HepG2 (cell line): Measurements from ENCODE around the gene AMOTL1. TPM values are rescaled to one million over a fixed set of nuclear protein-coding genes. Genes with fewer than 3 reads are reported as not detected.

Source experiments
- ATAC-seq: fragments of 200-7000 bp; cut with Tn5 transposase; 3 replicates; pipeline ENCODE4 v1.9.1; 2020; ENCODE audit warnings: mild to moderate bottlenecking, moderate library complexity
- BruUV-seq: library from RNA; stranded (reverse); fragments of 400-500 nt; replicated peaks from 2 replicates; lab custom pipeline; 2021; lab: Mats Ljungman, UMichigan
- CTCF ChIA-PET: fragments of 300-600 bp; formaldehyde crosslinking; extraction: SDS; loops from one replicate; lab custom pipeline; 2021; ENCODE audit warnings: low total read pairs, inconsistent platforms, low intra/inter-chr PET ratio; lab: Yijun Ruan, JAX
- POLR2A ChIA-PET: fragments of 350-600 bp; sonication (Branson Sonifier 250); formaldehyde crosslinking; loops from one replicate; lab custom pipeline; 2020; ENCODE audit warnings: antibody characterized with exemption, inconsistent platforms; lab: Yijun Ruan, JAX
- DNase-seq: peaks from one replicate; pipeline ENCODE4 v3.0.0-alpha.2; 2015; ENCODE audit warnings: low spot score
- FAIRE-seq: peaks from 3 replicates; lab custom pipeline; 2011; peaks lifted over from hg19 to GRCh38; lab: Jason Lieb, UNC
- H2AFZ ChIP-seq: one replicate; pipeline ENCODE4 v1.6.1; 2011; ENCODE audit warnings: low read length, inconsistent platforms
- H3K27ac ChIP-seq: fragments of 300-600 bp; 3 replicates; pipeline ENCODE4 v1.8.0; 2011; ENCODE audit warnings: mixed run types, mild to moderate bottlenecking, mixed read lengths, low read length, inconsistent platforms; ENCODE audit not compliant: insufficient read depth; ENCODE audit errors: extremely low read length
- H3K27me3 ChIP-seq, 2 experiments: fragments of 200-600 bp in 1 of 2; 2 replicates in 1 of 2; 3 replicates in 1 of 2; pipeline versions ENCODE4 v1.6.0 to v1.8.0; 2011; ENCODE audit warnings: low read length in 2 of 2, mild to moderate bottlenecking in 2 of 2, moderate library complexity in 2 of 2, inconsistent platforms in 1 of 2; ENCODE audit not compliant: insufficient read depth in 2 of 2, control insufficient read depth in 1 of 2
- H3K36me3 ChIP-seq, 2 experiments: fragments of 200-600 bp in 1 of 2; replicated peaks in 1 of 2; 2 replicates in 1 of 2; 3 replicates in 1 of 2; pipeline versions ENCODE4 v1.5.1 to v1.8.0; 2011; ENCODE audit warnings: low read length in 2 of 2, inconsistent platforms in 1 of 2; ENCODE audit not compliant: insufficient read depth in 2 of 2, control insufficient read depth in 1 of 2
- H3K4me1 ChIP-seq: 2 replicates; pipeline ENCODE4 v1.5.1; 2012; ENCODE audit warnings: low read length, inconsistent platforms; ENCODE audit not compliant: insufficient read depth
- H3K4me2 ChIP-seq: 2 replicates; pipeline ENCODE4 v1.6.0; 2011; ENCODE audit warnings: low read depth, low read length, inconsistent platforms
- H3K4me3 ChIP-seq, 3 experiments: fragments of 200-600 bp in 1 of 3; sonication (generic), shearing (Covaris generic) in 1 of 3; replicated peaks in 1 of 3; 2 replicates each; pipeline ENCODE4 v1.5.1; 2011 to 2016; ENCODE audit warnings: low read length in 3 of 3, inconsistent platforms in 2 of 3, low read depth in 2 of 3, mild to moderate bottlenecking in 2 of 3, control low read depth in 1 of 3, mixed read lengths in 1 of 3; ENCODE audit not compliant: insufficient read depth in 1 of 3
- H3K79me2 ChIP-seq: one replicate; pipeline ENCODE4 v1.6.1; 2011; ENCODE audit warnings: low read length, inconsistent platforms; ENCODE audit not compliant: insufficient read depth
- H3K9ac ChIP-seq: 2 replicates; pipeline ENCODE4 v1.6.0; 2011; ENCODE audit warnings: mild to moderate bottlenecking, low read depth, low read length, inconsistent platforms; ENCODE audit not compliant: insufficient read depth
- H3K9me3 ChIP-seq: 2 replicates; pipeline ENCODE4 v1.5.1; 2012; ENCODE audit warnings: mild to moderate bottlenecking, low read length
- H4K20me1 ChIP-seq: 2 replicates; pipeline ENCODE4 v1.6.0; 2011; ENCODE audit warnings: inconsistent platforms, mild to moderate bottlenecking, low read length, moderate library complexity; ENCODE audit not compliant: insufficient read depth
- ARNTL ChIP-seq: sonication (generic); formaldehyde crosslinking; IDR thresholded peaks from 2 replicates; pipeline ENCODE4 v1.4.0; 2020; ENCODE audit warnings: mild to moderate bottlenecking, missing genetic modification reagents
- CBX2 ChIP-seq, 2 experiments: fragments of 200-600 bp in 1 of 2; sonication (generic); formaldehyde crosslinking in 1 of 2; IDR thresholded peaks; 2 replicates each; pipeline versions ENCODE4 v1.7.0 to v1.8.1; 2018 to 2022; ENCODE audit warnings: low read depth in 2 of 2, low read length in 1 of 2, mild to moderate bottlenecking in 1 of 2, missing genetic modification reagents in 1 of 2
- ESRRA ChIP-seq: sonication (generic); formaldehyde crosslinking; IDR thresholded peaks from 2 replicates; pipeline ENCODE4 v1.5.1; 2020; ENCODE audit warnings: mild to moderate bottlenecking, low read depth, missing genetic modification reagents
- FOXA1 ChIP-seq, 2 experiments: fragments of 450-650 bp in 1 of 2; sonication (generic) in 1 of 2; formaldehyde crosslinking in 1 of 2; IDR thresholded peaks; 2 replicates each; pipeline versions ENCODE4 v1.4.0 to v1.6.1; 2016 to 2020; ENCODE audit warnings: missing genetic modification reagents in 1 of 2
- GATA4 ChIP-seq: sonication (generic); IDR thresholded peaks from 2 replicates; pipeline ENCODE4 v1.6.1; 2016; ENCODE audit warnings: antibody characterized with exemption, low read depth, borderline replicate concordance
- HMG20A ChIP-seq: IDR thresholded peaks from 2 replicates; pipeline ENCODE4 v1.6.1; 2016; ENCODE audit warnings: borderline replicate concordance
- MBD4 ChIP-seq: IDR thresholded peaks from 2 replicates; pipeline ENCODE4 v1.6.1; 2012; ENCODE audit warnings: low read length, inconsistent platforms, borderline replicate concordance
- MTF2 ChIP-seq: sonication (generic); formaldehyde crosslinking; IDR thresholded peaks from 2 replicates; pipeline ENCODE4 v1.5.0; 2020; ENCODE audit warnings: missing genetic modification reagents, borderline replicate concordance
- RXRB ChIP-seq: IDR thresholded peaks from 2 replicates; pipeline ENCODE4 v1.6.1; 2016; ENCODE audit warnings: borderline replicate concordance, missing genetic modification reagents, missing compliant biosample characterization
- TGIF2 ChIP-seq: IDR thresholded peaks from 2 replicates; pipeline ENCODE4 v1.6.1; 2016; ENCODE audit warnings: control low read depth, missing compliant biosample characterization
- TOPORS ChIP-seq: sonication (generic); formaldehyde crosslinking; IDR thresholded peaks from 2 replicates; pipeline ENCODE4 v1.8.0; 2023; ENCODE audit warnings: mild to moderate bottlenecking, missing genetic modification reagents
- ZEB1 ChIP-seq: IDR thresholded peaks from 2 replicates; pipeline ENCODE4 v1.6.1; 2012; ENCODE audit warnings: mild to moderate bottlenecking, low read depth, inconsistent platforms; ENCODE audit not compliant: insufficient replicate concordance
- WGBS: methylation state at CpG from one replicate; pipeline ENCODE4 v1.1.6; 2017; ENCODE audit warnings: low lambda C conversion rate; 5-methylcytosine and 5-hydroxymethylcytosine counted together
- in situ Hi-C: cut with HindIII; loops from 2 replicates; pipeline ENCODE4 v1.10.0; 2017; ENCODE audit warnings: low pct_unique_long_range_greater_than_20kb; ENCODE audit not compliant: extremely low pct_ligation_motif_present
- intact Hi-C: fragments of 100-400 bp; cut with micrococcal nuclease; formaldehyde crosslinking; loops from one replicate; pipeline ENCODE4 v1.10.0; 2022; ENCODE audit not compliant: unreplicated experiment
- polyA plus RNA-seq, 8 experiments: library from polyadenylated mRNA; depleted of rRNA in 3 of 8; stranded (reverse) in 7 of 8; unstranded in 1 of 8; fragments of >200 nt; fragmentation: Illumina TruSeq in 4 of 8; extraction: Trizol in 4 of 8; gene quantifications; 2 replicates each; pipeline versions ENCODE4 v1.2.1 to v1.2.3, GENCODE V29; 2011 to 2016; ENCODE audit warnings: low read depth in 4 of 8, missing spikeins in 1 of 8, mixed read lengths in 1 of 8; ENCODE audit not compliant: insufficient read depth in 1 of 8
- total RNA-seq, 5 experiments: library from RNA; depleted of rRNA; stranded (reverse); fragments of >200 nt; fragmentation: Illumina TruSeq; extraction: Trizol; gene quantifications; 2 replicates each; pipeline ENCODE4 v1.2.3, GENCODE V29; 2016; ENCODE audit warnings: low read depth in 1 of 5
- TF ChIP-seq, protein P1 (sequence below): sonication (generic); formaldehyde crosslinking; IDR thresholded peaks from 2 replicates; pipeline ENCODE4 v1.5.1; 2020; ENCODE audit warnings: missing genetic modification reagents, mild to moderate bottlenecking, borderline replicate concordance
- TF ChIP-seq, protein P2 (sequence below): sonication (generic); formaldehyde crosslinking; IDR thresholded peaks from 2 replicates; pipeline ENCODE4 v1.9.0; 2021; ENCODE audit warnings: missing genetic modification reagents, mild to moderate bottlenecking, borderline replicate concordance
- TF ChIP-seq, protein P3 (sequence below): sonication (generic); formaldehyde crosslinking; IDR thresholded peaks from 2 replicates; pipeline ENCODE4 v1.8.0; 2022; ENCODE audit warnings: mild to moderate bottlenecking, missing genetic modification reagents; ENCODE audit not compliant: insufficient replicate concordance

The AMOTL1 gene
- total and polyA plus RNA-seq, 2 of the 13 experiments (the other 11 are each of a cell fraction or from before 2014, with no cell fraction given) = 0.01 to 0.20 TPM

DNA sequence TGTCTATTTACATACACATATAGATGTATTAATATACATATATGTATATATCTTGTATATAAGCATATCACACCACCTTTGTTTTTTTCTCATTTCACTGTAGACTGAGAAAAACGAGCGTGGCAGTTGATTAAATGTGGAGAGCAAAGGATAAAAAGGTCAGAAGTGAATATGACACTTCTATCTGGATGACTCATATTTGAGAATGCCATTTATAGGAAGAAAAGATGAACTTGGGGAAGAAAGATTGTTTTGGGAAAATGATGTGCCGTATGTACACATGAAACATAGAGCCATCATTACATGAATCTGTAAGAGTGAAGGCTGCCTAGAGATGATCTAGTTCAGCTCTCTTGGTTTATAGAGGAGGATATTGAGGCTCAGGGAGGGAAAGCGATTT lies 28.7 kb downstream of the AMOTL1 start:
- DNase-seq = no peak
- H3K4me1 ChIP-seq = no peaks in the 10 kb centered on the region
- 0 out of 5 replicates have a peak, but pooled peaks cover 0 to 5% of the 10 kb centered on the region in 2 experiments for H3K27me3 ChIP-seq
- H4K20me1 ChIP-seq = no peaks in the 10 kb centered on the region
- H3K9ac ChIP-seq = no peak overlapping the region
- 12% methylated on average over 4 of the region's 4 CpGs for WGBS
- no peak overlapping the region for H2AFZ ChIP-seq
- no peak overlapping the region for H3K4me2 ChIP-seq
- no peaks in the 10 kb centered on the region for H3K9me3 ChIP-seq
- no peaks in the 10 kb centered on the region for H3K79me2 ChIP-seq
- POLR2A ChIA-PET = no interaction called here
- in situ Hi-C loops (no loop called here), intact Hi-C loops (no loop called here)
- H3K4me3 ChIP-seq = no peak overlapping the region
- no peak for ATAC-seq
- CTCF ChIA-PET = no interaction called here
- TF ChIP-seq, protein P1, sequence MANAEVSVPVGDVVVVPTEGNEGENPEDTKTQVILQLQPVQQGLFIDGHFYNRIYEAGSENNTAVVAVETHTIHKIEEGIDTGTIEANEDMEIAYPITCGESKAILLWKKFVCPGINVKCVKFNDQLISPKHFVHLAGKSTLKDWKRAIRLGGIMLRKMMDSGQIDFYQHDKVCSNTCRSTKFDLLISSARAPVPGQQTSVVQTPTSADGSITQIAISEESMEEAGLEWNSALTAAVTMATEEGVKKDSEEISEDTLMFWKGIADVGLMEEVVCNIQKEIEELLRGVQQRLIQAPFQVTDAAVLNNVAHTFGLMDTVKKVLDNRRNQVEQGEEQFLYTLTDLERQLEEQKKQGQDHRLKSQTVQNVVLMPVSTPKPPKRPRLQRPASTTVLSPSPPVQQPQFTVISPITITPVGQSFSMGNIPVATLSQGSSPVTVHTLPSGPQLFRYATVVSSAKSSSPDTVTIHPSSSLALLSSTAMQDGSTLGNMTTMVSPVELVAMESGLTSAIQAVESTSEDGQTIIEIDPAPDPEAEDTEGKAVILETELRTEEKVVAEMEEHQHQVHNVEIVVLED (CRISPR knock-in tag) = no peak
- TF ChIP-seq TGIF2 (CRISPR knock-in tag) (no peak), FOXA1 (IDR thresholded peaks at IDR 0.05) (no peak), FOXA1 (CRISPR knock-in tag; IDR thresholded peaks at IDR 0.05) (no peak), RXRB (CRISPR knock-in tag) (no peak), ARNTL (no peak), GATA4 (no peak), MTF2 (no peak), MBD4 (no peak), ESRRA (CRISPR knock-in tag) (no peak), HMG20A (CRISPR knock-in tag) (no peak), CBX2 (IDR thresholded peaks at IDR 0.05; ENCODE audit: low read depth, low read length) (no peak), CBX2 (CRISPR knock-in tag; IDR thresholded peaks at IDR 0.05; ENCODE audit: low read depth) (no peak), ZEB1 (no peak), TOPORS (no peak)
- TF ChIP-seq, protein P2, sequence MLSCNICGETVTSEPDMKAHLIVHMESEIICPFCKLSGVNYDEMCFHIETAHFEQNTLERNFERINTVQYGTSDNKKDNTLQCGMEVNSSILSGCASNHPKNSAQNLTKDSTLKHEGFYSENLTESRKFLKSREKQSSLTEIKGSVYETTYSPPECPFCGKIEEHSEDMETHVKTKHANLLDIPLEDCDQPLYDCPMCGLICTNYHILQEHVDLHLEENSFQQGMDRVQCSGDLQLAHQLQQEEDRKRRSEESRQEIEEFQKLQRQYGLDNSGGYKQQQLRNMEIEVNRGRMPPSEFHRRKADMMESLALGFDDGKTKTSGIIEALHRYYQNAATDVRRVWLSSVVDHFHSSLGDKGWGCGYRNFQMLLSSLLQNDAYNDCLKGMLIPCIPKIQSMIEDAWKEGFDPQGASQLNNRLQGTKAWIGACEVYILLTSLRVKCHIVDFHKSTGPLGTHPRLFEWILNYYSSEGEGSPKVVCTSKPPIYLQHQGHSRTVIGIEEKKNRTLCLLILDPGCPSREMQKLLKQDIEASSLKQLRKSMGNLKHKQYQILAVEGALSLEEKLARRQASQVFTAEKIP (CRISPR knock-in tag) = no peak
- TF ChIP-seq, protein P3, sequence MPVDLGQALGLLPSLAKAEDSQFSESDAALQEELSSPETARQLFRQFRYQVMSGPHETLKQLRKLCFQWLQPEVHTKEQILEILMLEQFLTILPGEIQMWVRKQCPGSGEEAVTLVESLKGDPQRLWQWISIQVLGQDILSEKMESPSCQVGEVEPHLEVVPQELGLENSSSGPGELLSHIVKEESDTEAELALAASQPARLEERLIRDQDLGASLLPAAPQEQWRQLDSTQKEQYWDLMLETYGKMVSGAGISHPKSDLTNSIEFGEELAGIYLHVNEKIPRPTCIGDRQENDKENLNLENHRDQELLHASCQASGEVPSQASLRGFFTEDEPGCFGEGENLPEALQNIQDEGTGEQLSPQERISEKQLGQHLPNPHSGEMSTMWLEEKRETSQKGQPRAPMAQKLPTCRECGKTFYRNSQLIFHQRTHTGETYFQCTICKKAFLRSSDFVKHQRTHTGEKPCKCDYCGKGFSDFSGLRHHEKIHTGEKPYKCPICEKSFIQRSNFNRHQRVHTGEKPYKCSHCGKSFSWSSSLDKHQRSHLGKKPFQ (CRISPR knock-in tag) = no peak
- BruUV-seq = no TSS peak
- FAIRE-seq = no peak
- H3K27ac ChIP-seq = no peak overlapping the region
- no peaks in the 10 kb centered on the region for H3K36me3 ChIP-seq
